COLO668 (cell line): ENCODE measurements around the gene CDK2AP2.
A peak's percentile ranks its signal among the peaks of the same experiment; 100 is the strongest.
"Not testable (repeated sequence)": the region's sequence is repeated elsewhere in the genome, so short reads cannot be mapped to it uniquely, and the experiment has no call there.

ENCODE experiments used
- DNase-seq: peaks from one replicate; lab custom pipeline; 2025; ENCODE audit not compliant: unreplicated experiment; lab: John Stamatoyannopoulos, UW

The CDK2AP2 gene

GRCh38 chr11:67468056-67468455, 39.9 kb downstream of the CDK2AP2 start:
- DNase-seq, result peak; percentile 62

GRCh38 chr11:67466962-67467771, 40.8 kb downstream of the CDK2AP2 start:
- DNase-seq, result peak; percentile 9

GRCh38 chr11:67466367-67466766, 41.6 kb downstream of the CDK2AP2 start:
- no peak for DNase-seq

GRCh38 chr11:67465530-67465929, 42.4 kb downstream of the CDK2AP2 start:
- not testable (repeated sequence) for DNase-seq

GRCh38 chr11:67465189-67465510, 42.8 kb downstream of the CDK2AP2 start:
- no peak for DNase-seq

GRCh38 chr11:67464411-67465188, 43.4 kb downstream of the CDK2AP2 start:
- DNase-seq, result peak; percentile 93

- peak; percentile 81 for DNase-seq
Observed at GRCh38 chr11:67463680-67464410, 44.1 kb downstream of the CDK2AP2 start.

- no peak for DNase-seq
Observed at GRCh38 chr11:67463186-67463585, 44.8 kb downstream of the CDK2AP2 start.

- no peak for DNase-seq
Observed at GRCh38 chr11:67458266-67458665, 49.7 kb downstream of the CDK2AP2 start.

- DNase-seq, result no peak
Observed at GRCh38 chr11:67457453-67457852, 50.5 kb downstream of the CDK2AP2 start.
